ENCODE results near the gene OSBP2. TPM values are rescaled to one million over a fixed set of nuclear protein-coding genes. Genes with fewer than 3 reads are reported as not detected.

The OSBP2 gene
- total RNA-seq, 1 donor from 2014 or later, result 0.35 TPM

- no peak for DNase-seq
- intact Hi-C loops (cut with micrococcal nuclease), result no loop called here
- no peak for ATAC-seq (ENCODE audit: low read depth)
Observed at GRCh38 chr22:30909306-30909705, 214.6 kb downstream of the OSBP2 start.

GRCh38 chr22:30910358-30910757 lies 215.7 kb downstream of the OSBP2 start:
- intact Hi-C loops (cut with micrococcal nuclease), result no loop called here
- ChIA-PET POLR2A (interaction anchor here (0.5 kb wide), 1 partner anchor 341 kb away, joined by 3 read pairs; no protein-coding TSS in a partner anchor), CTCF (interaction anchor here (2.4 kb wide), 1 partner anchor 9 kb away, joined by 10 read pairs; no protein-coding TSS in a partner anchor)
- H3K4me1 Mint-ChIP-seq, result no peaks in the 10 kb centered on the region
- ATAC-seq (ENCODE audit: low read depth) (no peak), DNase-seq (no peak)
- H3K36me3 Mint-ChIP-seq (ENCODE audit: low read depth), result peaks cover 10% of the 10 kb centered on the region
- H3K27ac Mint-ChIP-seq, result no peak overlapping the region
- H3K9me3 Mint-ChIP-seq, result peaks cover under 1% of the 10 kb centered on the region
- H3K27me3 Mint-ChIP-seq, result no peaks in the 10 kb centered on the region
- no peak for TF ChIP-seq CTCF (IDR thresholded peaks at IDR 0.05)
- no peak overlapping the region for H3K4me3 Mint-ChIP-seq

More at GRCh38 chr22:30909306-30909705, 214.6 kb downstream of the OSBP2 start:
- Mint-ChIP-seq H3K36me3 (ENCODE audit: low read depth) (peaks cover 10% of the 10 kb centered on the region), H3K9me3 (no peaks in the 10 kb centered on the region), H3K27me3 (no peaks in the 10 kb centered on the region), H3K27ac (no peak overlapping the region), H3K4me3 (no peak overlapping the region), H3K4me1 (no peaks in the 10 kb centered on the region)
- no peak for TF ChIP-seq CTCF (IDR thresholded peaks at IDR 0.05)
- ChIA-PET POLR2A (no interaction called here), CTCF (interaction anchor here (2.4 kb wide), 1 partner anchor 10 kb away, joined by 10 read pairs; no protein-coding TSS in a partner anchor)

GRCh38 chr22:30918761-30919160 lies 224.1 kb downstream of the OSBP2 start:
- intact Hi-C loops (cut with micrococcal nuclease), result no loop called here
- ChIA-PET POLR2A (no interaction called here), CTCF (interaction anchor here (0.6 to 3.7 kb wide), 4 partner anchors 9 to 288 kb away, joined by 3 to 51 read pairs (median 7); partner anchors contain the start of gene SLC35E4)
- Mint-ChIP-seq H3K27ac (no peak overlapping the region), H3K27me3 (no peaks in the 10 kb centered on the region), H3K36me3 (ENCODE audit: low read depth) (no peaks in the 10 kb centered on the region), H3K4me1 (peaks cover 10% of the 10 kb centered on the region), H3K9me3 (peaks cover 2% of the 10 kb centered on the region), H3K4me3 (no peak overlapping the region)
- ATAC-seq (ENCODE audit: low read depth), result no peak
- no peak for DNase-seq
- TF ChIP-seq CTCF (IDR thresholded peaks at IDR 0.05), result no peak

GRCh38 chr22:30919973-30920372 lies 225.3 kb downstream of the OSBP2 start:
- DNase-seq, result no peak
- intact Hi-C loops (cut with micrococcal nuclease), result loop anchor here (1.0 to 10.0 kb wide), 5 partner anchors 49 to 655 kb away; partner anchors contain the start of genes OSM, PES1 and TUG1
- H3K36me3 Mint-ChIP-seq (ENCODE audit: low read depth), result peaks cover 5% of the 10 kb centered on the region
- no peak overlapping the region for H3K27ac Mint-ChIP-seq
- TF ChIP-seq CTCF (IDR thresholded peaks at IDR 0.05), result no peak
- POLR2A ChIA-PET, result interaction anchor here (0.7 kb wide), 1 partner anchor 279 kb away, joined by 9 read pairs; no protein-coding TSS in a partner anchor
- no peaks in the 10 kb centered on the region for H3K27me3 Mint-ChIP-seq
- H3K4me1 Mint-ChIP-seq, result peaks cover 10% of the 10 kb centered on the region
- peaks cover 2% of the 10 kb centered on the region for H3K9me3 Mint-ChIP-seq
- H3K4me3 Mint-ChIP-seq, result no peak overlapping the region
- CTCF ChIA-PET, result interaction anchor here (0.6 to 3.7 kb wide), 14 partner anchors 10 to 371 kb away, joined by 3 to 51 read pairs (median 3); partner anchors contain the start of gene SLC35E4
- ATAC-seq (ENCODE audit: low read depth), result no peak

- intact Hi-C loops (cut with micrococcal nuclease), result loop anchor here (1.0 to 10.0 kb wide), 5 partner anchors 49 to 656 kb away; partner anchors contain the start of genes OSM, PES1 and TUG1
- CTCF ChIA-PET, result interaction anchor here (0.6 to 3.7 kb wide), 10 partner anchors 10 to 320 kb away, joined by 3 to 51 read pairs (median 4); partner anchors contain the start of gene SLC35E4
- Mint-ChIP-seq H3K27ac (no peak overlapping the region), H3K4me3 (peak overlapping the region; percentile 58), H3K36me3 (ENCODE audit: low read depth) (peaks cover 8% of the 10 kb centered on the region), H3K9me3 (peaks cover under 1% of the 10 kb centered on the region), H3K27me3 (no peaks in the 10 kb centered on the region), H3K4me1 (peaks cover 10% of the 10 kb centered on the region)
- ATAC-seq (ENCODE audit: low read depth) (peak; percentile 71), DNase-seq (peak; percentile 72)
- POLR2A ChIA-PET, result interaction anchor here (0.7 kb wide), 1 partner anchor 279 kb away, joined by 9 read pairs; no protein-coding TSS in a partner anchor
- TF ChIP-seq CTCF (IDR thresholded peaks at IDR 0.05), result peak; percentile 97
Observed at GRCh38 chr22:30920407-30920806, 225.7 kb downstream of the OSBP2 start.
